ENCODE data around the gene ABLIM3. TPM values are rescaled to one million over a fixed set of nuclear protein-coding genes. Genes with fewer than 3 reads are reported as not detected.

The ABLIM3 gene
- total and polyA plus RNA-seq, 2 of the 8 experiments (the other 6 are each of a cell fraction or from before 2014, with no cell fraction given), result 0.36 to 0.56 TPM

- Histone ChIP-seq H4K91ac (replicated peaks; ENCODE audit: insufficient read length, low read length) (no peak overlapping the region), H3K79me2 (ENCODE audit: control insufficient read depth in 1 of 2, insufficient read depth in 2 of 2, low read length in 2 of 2) (no peaks in the 10 kb centered on the region), H4K20me1 (replicated peaks in 1 of 2; ENCODE audit: control insufficient read depth in 1 of 2, insufficient read depth in 2 of 2, low read length in 2 of 2) (no peaks in the 10 kb centered on the region), H3K9me3 (ENCODE audit: insufficient read depth in 2 of 2, low read depth in 1 of 2, low read length in 1 of 2) (no peaks in the 10 kb centered on the region), H3K23ac (ENCODE audit: insufficient read length) (no peak overlapping the region), H2AK5ac (ENCODE audit: low read depth, low read length) (no peak overlapping the region), H3K79me1 (ENCODE audit: low read depth, low read length) (no peaks in the 10 kb centered on the region), H3K9ac (replicated peaks in 1 of 4; ENCODE audit: extremely low read depth in 1 of 4, low read depth in 3 of 4, low read length in 3 of 4) (no peak overlapping the region), H3K4me3 (ENCODE audit: extremely low read depth in 1 of 4, insufficient read depth in 2 of 4, low read depth in 3 of 4, low read length in 4 of 4) (no peak overlapping the region), H2BK15ac (ENCODE audit: low read length) (no peak overlapping the region), H2BK5ac (ENCODE audit: low read depth, low read length) (no peak overlapping the region), H3K36me3 (ENCODE audit: control insufficient read depth in 2 of 4, insufficient read depth in 4 of 4, low read length in 3 of 4) (no peaks in the 10 kb centered on the region), H2BK20ac (ENCODE audit: low read length) (no peak overlapping the region), H3K4me2 (ENCODE audit: insufficient read depth in 1 of 2, low read depth in 2 of 2, low read length in 2 of 2) (no peak overlapping the region), H4K8ac (ENCODE audit: extremely low read depth, insufficient read depth, low read length) (no peak overlapping the region), H3K27me3 (replicated peaks in 1 of 4; ENCODE audit: control insufficient read depth in 3 of 4, extremely low read depth in 1 of 4, insufficient read depth in 3 of 4, low read length in 3 of 4) (no peaks in the 10 kb centered on the region), H3K4me1 (replicated peaks in 1 of 4; ENCODE audit: control insufficient read depth in 3 of 4, insufficient read depth in 4 of 4, low read length in 3 of 4) (peaks cover 0 to 6% (median 2%) of the 10 kb centered on the region in 4 experiments; a peak in 3 of 7 replicates), H2BK120ac (replicated peaks; ENCODE audit: low read depth, low read length) (no peak overlapping the region), H3K56ac (replicated peaks; ENCODE audit: insufficient read length, low read depth, low read length) (no peak overlapping the region), H3K4ac (replicated peaks; ENCODE audit: insufficient read length, low read depth, low read length) (no peak overlapping the region), H3K14ac (ENCODE audit: insufficient read length) (no peak overlapping the region), H3K27ac (ENCODE audit: low read depth, low read length) (no peak overlapping the region), H2BK12ac (ENCODE audit: low read depth, low read length) (no peak overlapping the region), H4K5ac (ENCODE audit: insufficient read length, low read depth, low read length) (no peak overlapping the region), H2AFZ (ENCODE audit: low read length) (no peak overlapping the region), H3K23me2 (ENCODE audit: low read depth, low read length) (no peaks in the 10 kb centered on the region; the same call in 1 of the 2 replicates), H3K18ac (ENCODE audit: extremely low read depth, low read length) (no peak overlapping the region)
- POLR2A ChIA-PET (ENCODE audit: partially characterized antibody), result interaction anchor here (0.9 kb wide), 1 partner anchor 11 kb away, joined by 3 read pairs; no protein-coding TSS in a partner anchor
- 96% methylated on average over 11 of the region's 11 CpGs; no CpG with 5 or more reads in 1 of the 2 experiments for WGBS, 2 experiments (ENCODE audit: extremely low coverage in 1 of 2, insufficient coverage in 1 of 2, insufficient read length in 1 of 2, insufficient replicate concordance in 2 of 2, low coverage in 1 of 2, low lambda C conversion rate in 2 of 2, missing lambda C conversion rate in 1 of 2)
- CTCF ChIA-PET (ENCODE audit: partially characterized antibody), result interaction anchor here (0.6 to 4.1 kb wide), 13 partner anchors 8 to 168 kb away, joined by 3 to 25 read pairs (median 3); partner anchors contain the start of genes ABLIM3 and IL17B
- DNase-seq (ENCODE audit: low read depth in 1 of 2, low spot score in 2 of 2) (no peak), FAIRE-seq (no peak)
- no peak for TF ChIP-seq MAFK (IDR thresholded peaks at IDR 0.05; ENCODE audit: low read depth, low read length)
- TF ChIP-seq EP300 (IDR thresholded peaks at IDR 0.05; ENCODE audit: borderline replicate concordance in 1 of 2, low read depth in 2 of 2, low read length in 2 of 2), result no peak
- no peak for TF ChIP-seq POLR2A (IDR thresholded peaks at IDR 0.05; ENCODE audit: control extremely low read depth in 1 of 2, low read depth in 2 of 2, low read length in 2 of 2)
- TF ChIP-seq NRF1 (IDR thresholded peaks at IDR 0.05; ENCODE audit: low read depth, low read length), result no peak
- TF ChIP-seq FOSL1 (IDR thresholded peaks at IDR 0.05; ENCODE audit: insufficient read depth, low read depth, low read length), result no peak
- no peak for TF ChIP-seq SUZ12 (IDR thresholded peaks at IDR 0.05; ENCODE audit: low read length)
- no peak for TF ChIP-seq CREB1 (IDR thresholded peaks at IDR 0.05)
- TF ChIP-seq NANOG (IDR thresholded peaks at IDR 0.05; ENCODE audit: insufficient read depth, low read depth, low read length, poor library complexity, severe bottlenecking), result no peak
- no peak for TF ChIP-seq HDAC6 (IDR thresholded peaks at IDR 0.05; ENCODE audit: low read depth, low read length)
- TF ChIP-seq KDM5A (IDR thresholded peaks at IDR 0.05; ENCODE audit: low read length), result no peak
- no peak for TF ChIP-seq TAF1 (IDR thresholded peaks at IDR 0.05; ENCODE audit: low read depth, low read length)
- no peak for TF ChIP-seq CBX5 (IDR thresholded peaks at IDR 0.05; ENCODE audit: low read depth, low read length)
- no peak for TF ChIP-seq SAP30 (IDR thresholded peaks at IDR 0.05; ENCODE audit: insufficient read depth, insufficient replicate concordance, low read length)
- no peak for TF ChIP-seq RXRA (IDR thresholded peaks at IDR 0.05; ENCODE audit: insufficient read depth, low read depth, low read length)
Measured at GRCh38 chr5:149298842-149299404, 157.6 kb downstream of the ABLIM3 start.
